Ureter (tissue), 1 donor: Measurements from ENCODE around the gene COX6B2. TPM values are rescaled to one million over a fixed set of nuclear protein-coding genes. Genes with fewer than 3 reads are reported as not detected.
"Not testable (repeated sequence)": the region's sequence is repeated elsewhere in the genome, so short reads cannot be mapped to it uniquely, and the experiment has no call there.

Source experiments
- DNase-seq: peaks from one replicate; pipeline ENCODE4 v3.0.0-alpha.2; 2020; ENCODE audit warnings: low spot score
- total RNA-seq: library from RNA; stranded (reverse); gene quantifications from one replicate; pipeline ENCODE4 v1.2.4, GENCODE V29; 2023
- donor health status: DM: yes; HTN: yes; CAD: no.

COX6B2 gene
- total RNA-seq, 1 donor from 2014 or later, result 3.7 TPM

DNA sequence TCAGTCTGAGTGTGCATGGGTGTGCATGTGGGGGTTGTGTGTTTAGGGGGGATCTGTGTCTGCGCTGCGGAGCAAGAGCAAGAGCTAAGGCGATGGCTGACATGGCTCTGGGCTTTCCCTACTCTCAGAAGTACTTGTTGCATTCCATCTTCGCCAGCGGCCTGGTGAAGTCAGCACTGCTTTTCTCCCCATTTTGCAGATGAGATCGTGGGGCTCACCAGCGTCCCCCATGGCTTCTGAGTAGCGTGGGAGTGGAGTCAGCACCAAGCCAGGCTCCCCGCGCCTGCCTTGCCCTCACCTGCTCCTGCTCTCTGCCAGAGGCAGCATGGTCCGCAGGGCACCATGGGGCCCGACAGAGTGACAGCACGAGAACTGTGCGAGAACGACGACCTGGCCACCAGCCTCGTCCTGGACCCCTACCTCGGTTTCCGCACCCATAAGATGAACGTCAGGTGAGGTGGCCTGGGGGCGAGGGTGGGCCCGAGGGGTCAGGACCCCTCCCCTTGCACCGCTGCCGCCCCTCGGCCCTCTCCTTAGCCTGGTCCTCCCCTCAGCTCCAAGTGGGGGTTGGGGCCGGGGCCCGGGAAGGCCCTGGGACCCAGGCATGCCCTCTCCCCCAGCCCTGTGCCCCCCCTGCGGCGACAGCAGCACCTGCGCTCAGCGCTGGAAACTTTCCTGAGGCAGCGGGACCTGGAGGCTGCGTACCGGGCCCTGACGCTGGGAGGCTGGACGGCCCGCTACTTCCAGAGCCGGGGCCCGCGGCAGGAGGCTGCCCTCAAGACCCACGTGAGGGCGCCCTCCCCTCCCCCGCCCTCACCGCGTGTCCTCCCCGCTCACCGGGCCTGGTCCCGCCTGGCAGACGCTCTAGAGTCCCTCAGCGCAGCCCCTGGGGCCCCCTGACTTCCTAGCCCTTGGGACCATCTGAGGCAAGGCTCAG, 12.7 kb downstream of the COX6B2 start:
- no peak for DNase-seq

DNA sequence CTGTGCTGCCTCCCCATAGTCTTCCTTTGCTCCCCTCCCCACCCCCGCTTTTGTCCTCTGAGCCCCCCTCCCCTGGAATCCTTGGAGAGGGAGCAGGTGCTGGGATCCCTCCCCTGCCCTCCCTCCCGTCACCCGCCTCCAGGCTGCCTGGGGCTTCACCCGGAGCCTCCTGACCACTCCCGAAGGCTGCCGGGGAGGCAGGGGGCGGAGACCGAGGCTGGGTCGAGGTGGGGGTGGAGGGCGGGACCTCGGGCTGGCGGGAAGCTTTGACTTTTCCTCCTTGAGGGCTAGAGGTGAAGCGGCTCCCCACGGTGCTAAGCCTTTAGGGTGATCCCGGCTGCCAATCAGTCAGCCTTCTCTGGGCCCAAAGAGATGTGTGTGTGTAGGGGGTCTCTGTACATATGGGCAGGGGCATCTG, 13.3 kb downstream of the COX6B2 start:
- no peak for DNase-seq

DNA sequence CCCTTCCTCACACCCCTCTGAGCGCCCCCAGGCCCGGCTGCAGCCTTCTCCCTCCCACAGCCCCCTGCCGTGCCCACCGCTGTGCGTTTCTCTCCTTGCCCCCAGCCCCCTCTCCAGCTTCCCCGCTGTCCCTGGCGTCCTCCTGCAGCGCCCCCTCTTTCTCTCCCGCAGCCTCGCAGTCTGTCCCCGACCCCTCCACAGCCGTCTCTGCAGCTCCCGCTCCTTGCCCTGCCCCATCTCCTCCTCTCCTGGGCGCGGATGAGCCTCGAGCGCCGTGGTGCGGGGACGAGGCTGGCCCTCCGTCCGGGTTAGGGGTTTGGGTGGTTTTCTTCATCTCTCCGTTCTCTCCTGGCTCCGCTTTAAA, 13.8 kb downstream of the COX6B2 start:
- no peak for DNase-seq

DNA sequence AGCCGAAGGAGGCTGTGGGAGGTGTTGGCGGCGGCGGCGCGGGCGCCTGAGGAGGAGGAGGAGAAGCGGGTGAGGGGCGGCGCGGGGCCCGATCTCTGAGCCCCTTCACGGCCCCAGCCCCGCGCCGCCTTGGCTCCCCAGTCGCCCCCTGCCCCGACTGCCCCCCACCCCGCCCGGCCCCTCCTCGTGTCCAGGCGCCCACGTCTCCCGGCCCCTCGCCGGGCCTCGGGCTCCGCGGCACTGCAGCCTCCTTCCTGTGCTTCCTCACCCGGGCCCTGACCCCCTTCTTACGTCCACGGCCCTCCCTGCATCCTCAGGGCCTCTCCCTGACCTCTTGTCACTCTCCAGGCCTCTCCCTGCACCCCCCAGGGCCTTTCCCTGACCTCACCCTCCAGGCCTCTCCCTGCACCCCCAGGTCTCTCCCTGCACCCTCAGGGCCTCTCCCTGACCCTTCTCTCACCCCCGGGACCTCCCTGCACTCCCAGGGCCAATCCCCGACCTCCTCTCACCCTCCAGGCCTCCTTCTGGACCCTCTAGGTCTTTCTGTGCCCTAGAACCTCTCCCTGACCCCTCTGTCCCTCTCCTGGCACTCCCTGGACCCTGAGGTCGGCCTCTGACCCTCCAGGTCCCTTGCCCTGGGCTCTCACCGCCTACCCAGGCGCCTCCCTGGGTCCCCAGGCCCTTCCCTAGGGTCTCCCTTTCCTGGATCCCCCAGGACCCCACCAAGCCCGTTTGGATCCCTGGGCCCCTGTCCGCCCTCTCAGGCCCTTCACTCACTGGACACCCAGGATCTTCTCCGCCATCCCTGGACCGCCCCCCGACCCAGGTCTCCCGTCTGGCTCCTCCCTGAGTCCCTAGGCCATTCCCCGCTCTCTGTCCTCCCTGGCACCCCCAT, 14.4 kb downstream of the COX6B2 start:
- DNase-seq, result no peak

DNA sequence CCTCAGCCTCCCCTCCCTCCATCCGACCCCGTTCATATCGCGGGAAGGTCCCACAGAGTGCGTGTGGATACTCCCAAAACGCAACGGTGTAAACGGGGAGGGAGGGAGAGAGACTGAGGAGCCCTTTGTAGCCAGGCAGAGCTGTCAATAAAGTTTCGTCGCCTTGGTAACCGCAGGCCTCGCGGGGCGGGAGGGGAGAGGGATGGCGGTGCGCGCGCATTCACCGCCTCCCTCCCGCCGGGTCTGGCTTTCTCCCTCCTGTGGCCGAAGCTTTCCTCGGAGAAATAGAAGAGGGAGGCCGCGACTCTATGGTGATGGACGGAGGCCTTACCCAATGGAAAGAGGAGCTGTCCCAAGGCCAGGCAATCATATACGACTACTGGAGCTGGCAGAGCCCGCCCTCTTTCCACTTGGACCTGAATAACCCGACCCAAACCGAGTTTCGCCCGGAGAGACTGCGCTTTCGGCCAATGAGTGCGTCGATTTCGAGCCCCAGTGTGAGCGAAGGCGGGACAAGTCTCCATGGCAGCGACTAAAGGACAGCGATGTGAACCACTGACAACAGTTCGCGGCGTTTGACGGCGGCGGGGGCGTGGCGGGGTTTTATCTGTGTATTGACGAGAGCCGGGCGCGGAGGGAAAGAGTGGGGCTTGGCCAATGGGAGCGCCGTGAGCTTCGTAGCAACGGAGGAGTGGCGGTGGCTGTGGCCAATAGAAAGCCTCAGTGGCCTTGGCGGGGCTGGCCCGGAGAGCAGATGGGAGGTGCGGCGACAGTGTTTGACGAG, 15.2 kb downstream of the COX6B2 start, which contains the start of gene KMT5C:
Gene KMT5C (plus strand): TSS at position 772 of the 784 bp plus-strand sequence. CDS start 2,061 bp downstream, outside the sequence.
- peak; percentile 100 for DNase-seq

DNA sequence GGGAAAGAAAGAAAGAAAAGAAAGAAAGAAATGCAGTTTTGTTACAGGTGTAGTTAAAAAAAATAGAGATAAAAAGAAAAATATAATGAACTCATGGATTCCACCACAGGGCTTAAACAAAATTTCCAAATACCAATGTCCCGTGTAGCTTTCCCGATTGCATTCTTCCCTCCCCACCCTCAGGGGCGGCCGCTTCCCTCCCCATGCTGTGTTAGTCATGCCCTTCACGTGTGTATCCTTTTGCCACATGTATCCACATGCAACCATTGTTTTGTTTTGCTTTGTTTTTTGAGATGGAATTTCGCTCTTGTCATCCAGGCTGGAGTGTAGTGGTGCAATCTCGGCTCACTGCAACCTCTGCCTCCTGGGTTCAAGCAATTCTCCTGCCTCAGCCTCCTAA, 18.4 kb downstream of the COX6B2 start:
- no peak for DNase-seq

DNA sequence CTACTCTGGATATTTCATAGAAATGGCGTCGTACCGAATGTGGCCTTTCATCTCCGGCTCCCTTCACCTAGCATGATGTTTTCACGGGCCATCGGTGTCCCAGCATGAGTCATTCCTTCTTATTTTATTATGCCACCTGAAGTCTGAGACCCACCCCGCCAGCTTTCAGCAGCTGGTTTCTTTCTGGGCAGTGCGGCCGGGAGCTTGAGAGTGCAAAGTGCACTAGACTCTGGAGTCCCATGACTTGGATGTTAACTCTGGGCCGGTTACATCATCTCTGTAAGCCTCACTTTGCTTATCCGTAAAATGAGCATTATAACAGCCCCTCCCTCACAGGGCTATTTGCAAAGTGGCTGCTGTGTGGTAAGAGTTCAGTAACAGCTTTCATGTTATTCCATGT, 20.6 kb downstream of the COX6B2 start:
- DNase-seq, result no peak

DNA sequence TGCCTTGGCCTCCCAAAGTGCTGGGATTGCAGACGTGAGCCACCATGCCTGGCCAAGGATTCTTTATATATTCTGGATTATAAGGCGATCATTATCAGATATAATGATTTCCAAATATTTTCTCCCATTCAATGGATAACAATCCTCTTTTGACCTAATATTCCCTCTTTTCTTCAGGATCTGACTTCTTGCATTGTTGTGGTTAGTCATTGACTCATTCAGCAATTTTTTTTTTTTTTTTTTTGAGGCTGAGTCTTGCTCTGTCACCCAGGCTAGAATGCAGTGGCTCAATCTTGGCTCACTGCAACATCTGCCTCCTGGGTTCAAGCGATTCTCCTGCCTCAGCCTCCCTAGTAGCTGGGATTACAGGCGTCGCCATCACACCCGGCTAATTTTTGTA, 24.7 kb downstream of the COX6B2 start:
- DNase-seq, result not testable (repeated sequence)

DNA sequence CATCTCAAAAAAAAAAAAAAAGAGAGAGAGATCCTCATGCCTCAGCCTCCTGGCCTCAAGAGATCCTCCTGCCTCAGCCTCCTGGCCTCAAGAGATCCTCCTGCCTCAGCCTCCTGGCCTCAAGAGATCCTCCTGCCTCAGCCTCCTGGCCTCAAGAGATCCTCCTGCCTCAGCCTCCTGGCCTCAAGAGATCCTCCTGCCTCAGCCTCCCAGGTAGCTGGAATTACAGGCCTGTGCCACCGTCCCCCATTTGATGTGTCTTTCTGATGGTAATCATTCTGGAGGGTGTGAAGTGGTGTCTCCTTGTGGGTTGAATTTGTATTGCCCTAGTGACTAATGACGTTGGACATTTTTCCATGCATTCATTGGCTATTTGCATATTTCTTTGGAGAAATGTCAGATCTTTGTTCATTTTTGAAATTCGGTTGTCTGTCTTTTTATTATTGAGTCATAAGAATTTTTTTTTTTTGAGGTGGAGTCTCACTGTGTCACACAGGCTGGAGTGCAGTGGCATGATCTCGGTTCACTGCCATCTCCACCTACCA, 25.7 kb downstream of the COX6B2 start:
- DNase-seq, result not testable (repeated sequence)

DNA sequence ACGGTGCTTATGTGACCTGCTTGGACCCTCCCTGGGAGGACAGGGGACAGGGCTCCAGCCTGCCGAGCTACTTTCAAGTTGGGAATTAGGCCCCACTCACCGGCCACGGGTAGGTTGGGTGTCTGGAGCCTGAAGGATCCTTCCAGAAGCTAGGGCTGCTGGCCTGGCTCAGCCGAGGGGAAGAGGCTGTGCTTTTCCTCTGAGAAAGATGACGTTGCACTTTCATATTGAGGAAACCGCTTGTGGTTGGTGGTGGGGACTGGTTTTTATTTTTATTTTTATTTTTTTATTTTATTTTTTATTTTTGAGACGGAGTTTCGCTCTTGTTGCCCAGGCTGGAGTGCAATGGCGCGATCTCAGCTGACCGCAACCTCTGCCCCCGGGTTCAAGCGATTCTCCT, 29.3 kb downstream of the COX6B2 start, which contains the start of gene TMEM150B:
Gene TMEM150B (minus strand): TSS at position 170 of the 400 bp plus-strand sequence. CDS start 4,305 bp downstream, outside the sequence.
- DNase-seq, result no peak

DNA sequence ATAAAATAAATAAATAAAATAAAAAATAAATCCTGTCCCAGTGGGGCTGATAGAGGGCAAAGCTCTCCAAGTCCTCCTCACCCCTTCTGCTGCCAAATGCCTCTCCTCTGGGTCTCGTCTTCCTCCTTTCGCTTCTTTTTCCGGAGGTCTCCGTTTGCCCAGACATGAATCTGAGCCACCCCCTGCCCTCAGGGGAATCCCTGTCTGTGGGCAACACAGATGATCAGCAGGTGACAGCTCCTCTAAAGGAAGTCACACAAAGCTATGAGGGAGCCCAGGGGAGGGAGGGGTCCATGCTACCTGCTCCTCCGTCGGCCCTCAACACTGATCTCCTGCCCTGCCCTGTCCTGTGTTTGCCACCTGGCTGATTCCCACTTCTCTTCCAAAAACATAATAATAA, 29.9 kb downstream of the COX6B2 start:
- DNase-seq, result no peak

DNA sequence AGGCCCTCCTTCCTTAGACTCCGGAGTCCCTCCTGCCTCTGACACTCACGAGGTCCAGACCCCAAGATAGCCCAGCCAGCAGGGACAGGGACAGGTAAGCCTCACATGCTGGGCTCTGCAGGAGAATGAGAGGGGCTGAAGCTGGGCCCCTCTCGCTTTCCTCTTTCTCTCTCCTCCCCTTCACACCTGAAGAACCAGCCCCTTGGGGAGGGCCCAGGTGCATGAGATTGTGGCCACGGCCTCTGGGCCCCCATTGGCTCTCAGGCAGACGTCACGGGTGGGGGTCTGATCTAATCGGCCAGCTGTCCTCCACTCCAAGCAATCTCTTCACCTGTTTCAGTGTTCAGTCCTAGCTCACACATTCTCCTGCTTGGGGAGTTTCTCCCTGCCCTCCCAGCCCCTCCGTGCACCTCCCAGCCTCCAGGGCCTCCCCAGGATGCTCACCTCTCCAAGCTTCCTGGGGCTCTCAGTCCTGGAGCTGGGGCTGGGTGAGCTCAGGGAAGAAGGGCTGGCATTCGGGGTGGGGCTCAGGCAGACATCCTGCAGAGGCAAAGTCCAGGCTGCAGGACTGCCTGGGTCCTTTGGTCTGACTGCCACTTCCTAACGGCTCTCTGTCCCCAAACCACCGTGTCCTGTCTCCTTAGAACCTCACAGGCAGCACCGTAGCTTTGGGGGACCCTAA, 32.2 kb downstream of the COX6B2 start:
- DNase-seq, result no peak

DNA sequence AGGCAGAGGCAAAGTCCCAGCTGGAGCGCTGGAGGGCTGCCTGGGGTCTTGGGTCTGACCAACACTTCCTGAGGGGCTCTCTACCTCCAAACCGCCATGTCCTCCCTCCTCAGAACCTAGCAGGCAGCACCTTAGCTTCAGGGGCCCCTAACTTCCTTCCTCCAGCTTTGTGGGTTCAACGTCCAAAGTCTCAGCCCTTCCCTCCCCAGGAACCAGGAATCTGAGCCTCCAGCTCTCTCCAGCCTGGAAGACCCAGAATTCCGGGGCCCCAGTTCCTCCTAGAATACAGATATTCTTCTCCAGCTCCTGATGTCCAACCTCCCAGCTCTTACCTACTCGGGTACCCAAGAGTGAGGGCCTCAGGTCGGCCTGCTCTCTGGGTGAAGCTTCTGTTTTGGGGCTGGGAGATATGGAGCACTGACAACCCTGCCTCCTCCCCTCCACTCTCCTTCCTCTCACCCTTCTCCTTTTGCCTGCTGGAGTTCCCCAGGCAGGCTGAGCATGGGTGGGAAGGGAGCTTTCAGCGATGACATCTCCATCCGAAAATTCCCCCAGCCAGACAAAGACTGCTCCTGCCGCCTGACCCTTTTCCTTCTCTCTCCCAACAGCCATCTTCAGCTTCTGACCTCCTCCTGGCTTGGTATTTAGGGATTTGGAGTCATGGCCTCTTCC, 32.9 kb downstream of the COX6B2 start:
- no peak for DNase-seq

DNA sequence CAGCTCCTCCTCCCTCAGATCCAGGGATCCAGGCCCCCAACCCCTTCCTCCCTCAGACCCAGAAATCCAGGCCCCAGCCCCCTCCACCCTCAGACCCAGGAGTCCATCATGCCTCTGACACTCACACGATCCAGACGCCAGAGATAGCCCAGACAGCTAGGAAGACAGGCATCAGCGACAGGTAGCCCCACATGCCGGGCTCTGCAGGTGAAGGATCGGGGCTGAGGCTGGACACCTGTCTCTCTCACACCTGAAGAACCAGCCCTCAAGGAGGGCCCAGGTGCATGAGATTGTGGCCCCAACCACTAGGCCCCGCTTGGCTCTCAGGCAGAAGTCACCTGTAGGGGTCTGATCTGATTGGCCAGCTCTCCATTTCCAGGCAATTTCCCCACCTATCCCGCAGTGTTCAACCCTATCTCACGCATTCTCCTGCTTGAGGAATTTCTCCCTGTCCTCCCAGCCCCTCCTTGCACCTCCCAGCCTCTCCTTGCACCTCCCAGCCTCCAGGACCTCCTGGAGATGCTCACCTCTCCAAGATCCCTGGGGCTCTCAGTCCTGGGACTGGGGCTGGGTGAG, 33.6 kb downstream of the COX6B2 start:
- no peak for DNase-seq

DNA sequence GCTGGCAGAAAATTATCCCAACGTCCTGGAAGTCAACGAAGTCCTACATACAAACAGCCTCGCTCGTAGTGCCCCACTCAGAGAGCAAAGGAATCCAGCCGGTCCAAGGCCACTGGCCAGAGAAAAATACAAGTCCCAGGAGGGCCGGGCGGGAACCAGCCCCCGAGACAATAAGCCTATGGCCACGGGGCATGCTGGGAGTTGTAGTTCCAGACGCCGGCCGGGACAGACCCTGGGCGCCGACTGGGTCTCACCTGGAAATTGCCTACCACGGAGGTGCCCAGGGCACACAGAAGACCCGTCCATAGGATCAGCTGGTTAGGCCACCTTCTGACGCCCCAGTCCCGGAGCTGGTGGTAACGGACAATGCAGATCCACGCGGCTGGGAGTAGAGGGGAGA, 34.7 kb downstream of the COX6B2 start:
- no peak for DNase-seq

DNA sequence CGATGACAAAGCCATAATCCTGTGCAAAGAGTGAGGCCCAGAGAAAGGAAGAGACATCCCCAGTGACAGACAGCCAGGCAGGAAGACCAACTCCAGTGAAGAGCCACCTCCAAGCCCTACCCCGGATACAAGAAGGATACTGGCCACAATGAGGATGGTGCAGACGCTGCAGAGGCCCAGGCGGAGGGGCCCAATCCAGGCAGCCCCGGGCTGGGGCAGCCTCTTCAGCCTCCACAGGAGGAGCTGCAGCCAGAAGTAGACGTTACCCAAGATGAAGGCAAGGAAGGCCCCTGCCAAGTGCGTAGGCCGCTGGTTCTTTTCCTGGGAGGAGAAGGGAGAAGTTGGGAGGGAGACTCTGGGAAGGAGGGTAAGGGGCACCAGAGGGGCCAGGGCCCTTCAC, 37.9 kb downstream of the COX6B2 start:
- DNase-seq, result no peak

DNA sequence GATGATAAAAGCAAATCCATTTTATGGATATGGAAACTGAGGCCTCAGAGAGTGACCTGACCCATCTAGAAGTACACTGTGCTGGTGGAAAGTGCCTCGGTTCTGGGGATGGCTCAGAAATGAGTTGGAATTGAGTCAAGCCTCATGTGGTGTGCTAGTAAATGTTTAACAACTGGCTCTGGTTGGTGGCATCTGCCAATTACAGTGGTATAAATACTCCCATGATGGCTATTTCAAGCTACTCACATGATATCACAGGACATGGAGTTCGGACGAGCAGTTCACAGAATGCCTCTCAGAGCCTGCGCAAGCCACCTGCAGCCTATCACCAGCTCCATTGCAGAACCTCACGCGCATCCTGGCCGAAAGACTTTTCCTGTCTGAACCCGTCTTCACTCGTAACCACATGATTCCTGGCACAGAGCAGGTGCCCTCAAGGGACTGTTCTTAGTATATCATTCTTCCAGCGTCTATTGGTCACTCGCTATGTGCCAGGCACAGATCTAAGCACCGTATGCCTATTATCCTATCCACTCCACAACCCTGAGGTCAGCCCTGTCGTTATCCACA, 38.5 kb downstream of the COX6B2 start:
- DNase-seq, result no peak

DNA sequence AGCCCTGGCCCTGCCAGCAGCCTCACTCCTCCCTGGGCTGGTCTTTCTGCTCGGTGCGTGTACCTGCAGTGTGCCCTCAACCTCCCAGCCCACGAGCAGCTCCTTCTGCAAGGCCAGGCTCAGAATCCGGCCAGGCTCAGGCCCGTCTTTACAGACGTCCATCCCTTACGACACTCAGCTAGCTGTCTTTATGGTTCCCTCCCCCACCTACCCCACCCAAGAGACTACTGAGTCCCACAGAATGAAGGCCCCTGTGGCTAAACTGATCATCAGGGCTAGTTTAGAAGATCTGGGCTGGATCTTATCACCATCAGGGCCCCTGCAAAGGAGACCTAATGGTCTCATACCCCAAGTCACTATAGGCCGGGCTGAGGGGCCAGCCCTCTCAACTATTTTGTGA, 40.1 kb downstream of the COX6B2 start:
- DNase-seq, result no peak
